Caki2 (cell line): Measurements from ENCODE around the gene PPM1N. TPM values are rescaled to one million over a fixed set of nuclear protein-coding genes. Genes with fewer than 3 reads are reported as not detected.
A peak's percentile ranks its signal among the peaks of the same experiment; 100 is the strongest.

Experiments used
- DNase-seq: peaks from one replicate; pipeline ENCODE4 v3.0.0-alpha.2; 2015; ENCODE audit warnings: low read depth
- in situ Hi-C: cut with HindIII; loops from 2 replicates; pipeline ENCODE4 v1.10.0; 2016; ENCODE audit warnings: low sequenced_read_pairs, low pct_unique_long_range_greater_than_20kb, mixed read lengths
- total RNA-seq: library from RNA; depleted of rRNA; stranded (reverse); fragments of >200 nt; shearing (Covaris generic); gene quantifications from 2 replicates; pipeline ENCODE4 v1.2.3, GENCODE V29; 2014; ENCODE audit warnings: low replicate concordance

The PPM1N gene
- total RNA-seq, 1 experiment from 2014 or later, result 35.2 TPM

- in situ Hi-C loops, result no loop called here
- DNase-seq, result no peak
These were observed 19.6 kb downstream of the PPM1N start for GRCh38 chr19:45517641-45518468.

- peak; percentile 41 for DNase-seq
- in situ Hi-C loops, result no loop called here
These were observed 20.2 kb downstream of the PPM1N start for GRCh38 chr19:45518469-45518826.

GRCh38 chr19:45522010-45522941, 24.0 kb downstream of the PPM1N start:
- in situ Hi-C loops, result no loop called here
- no peak for DNase-seq

- DNase-seq, result peak; percentile 83
- in situ Hi-C loops, result no loop called here
These were observed 25.5 kb downstream of the PPM1N start for GRCh38 chr19:45523642-45524256.

- in situ Hi-C loops, result no loop called here
- DNase-seq, result no peak
These were observed 26.4 kb downstream of the PPM1N start for GRCh38 chr19:45524575-45525129.

GRCh38 chr19:45526143-45526542, 27.9 kb downstream of the PPM1N start:
- in situ Hi-C loops, result no loop called here
- peak; percentile 86 for DNase-seq

- in situ Hi-C loops, result no loop called here
These were observed 28.7 kb downstream of the PPM1N start for GRCh38 chr19:45526971-45527370.

GRCh38 chr19:45527731-45528130, 29.5 kb downstream of the PPM1N start:
- in situ Hi-C loops, result no loop called here
- no peak for DNase-seq

More at GRCh38 chr19:45526971-45527370, 28.7 kb downstream of the PPM1N start:
- DNase-seq, result no peak

- in situ Hi-C loops, result no loop called here
- DNase-seq, result peak; percentile 52
These were observed 30.0 kb downstream of the PPM1N start for GRCh38 chr19:45528149-45528743.

- in situ Hi-C loops, result no loop called here
- DNase-seq, result no peak
These were observed 30.6 kb downstream of the PPM1N start for GRCh38 chr19:45528744-45529419.

- in situ Hi-C loops, result no loop called here
- no peak for DNase-seq
These were observed 31.2 kb downstream of the PPM1N start for GRCh38 chr19:45529420-45529785.

GRCh38 chr19:45531349-45531748, 33.1 kb downstream of the PPM1N start:
- no peak for DNase-seq
- in situ Hi-C loops, result no loop called here

GRCh38 chr19:45539459-45539858, 41.2 kb downstream of the PPM1N start:
- in situ Hi-C loops, result no loop called here
- DNase-seq, result no peak

GRCh38 chr19:45542234-45542668, 44.0 kb downstream of the PPM1N start:
- in situ Hi-C loops, result no loop called here
- DNase-seq, result no peak

- in situ Hi-C loops, result no loop called here
- no peak for DNase-seq
These were observed 49.0 kb downstream of the PPM1N start for GRCh38 chr19:45547211-45547770.

GRCh38 chr19:45547965-45548609, 49.8 kb downstream of the PPM1N start:
- DNase-seq, result peak; percentile 54

More at GRCh38 chr19:45547965-45548609, 49.8 kb downstream of the PPM1N start:
- in situ Hi-C loops, result no loop called here
